SK-N-SH (cell line): Measurements from ENCODE around the gene PCDHGA9. TPM values are rescaled to one million over a fixed set of nuclear protein-coding genes. Genes with fewer than 3 reads are reported as not detected.

Experiments
- CTCF ChIA-PET: fragments of 300-600, 350-600 bp; formaldehyde crosslinking; extraction: SDS; loops from one replicate; lab custom pipeline; 2021; lab: Yijun Ruan, JAX
- POLR2A ChIA-PET: fragments of 350-600 bp; sonication (Branson Sonifier 250); formaldehyde crosslinking; extraction: SDS; loops from one replicate; lab custom pipeline; 2020; ENCODE audit warnings: antibody characterized with exemption, inconsistent platforms; lab: Yijun Ruan, JAX
- DNase-seq: peaks from one replicate; pipeline ENCODE4 v3.0.0; 2012
- H2AFZ ChIP-seq: fragments of 200-600 bp; sonication (generic); 2 replicates; pipeline ENCODE4 v1.8.1; 2016; ENCODE audit warnings: antibody characterized with exemption, mild to moderate bottlenecking, low read depth
- H3F3A ChIP-seq: fragments of 200-600 bp; sonication (generic); replicated peaks from 2 replicates; pipeline ENCODE3; 2016; ENCODE audit warnings: antibody characterized with exemption, mild to moderate bottlenecking; ENCODE audit not compliant: insufficient read depth
- H3K27ac ChIP-seq, 2 experiments: fragments of 200-500 bp in 1 of 2; fragments of 200-600 bp in 1 of 2; sonication (Bioruptor generic) in 1 of 2; sonication (generic), shearing (Covaris generic) in 1 of 2; 2 replicates each; pipeline versions ENCODE4 v1.5.1 to v1.6.1; 2014 to 2016; ENCODE audit warnings: low read depth in 2 of 2, inconsistent platforms in 1 of 2, low read length in 1 of 2, mild to moderate bottlenecking in 1 of 2, mixed read lengths in 1 of 2
- H3K27me3 ChIP-seq: fragments of 200-600 bp; sonication (generic), shearing (Covaris generic); 2 replicates; pipeline ENCODE4 v1.6.1; 2016; ENCODE audit warnings: mixed run types; ENCODE audit not compliant: insufficient read depth
- H3K36me3 ChIP-seq, 2 experiments: fragments of 200-500 bp in 1 of 2; fragments of 200-600 bp in 1 of 2; sonication (Bioruptor generic) in 1 of 2; sonication (generic) in 1 of 2; replicated peaks in 1 of 2; 2 replicates each; pipeline versions ENCODE3 to v1.5.1; 2014 to 2016; ENCODE audit warnings: low read length in 1 of 2, mild to moderate bottlenecking in 1 of 2; ENCODE audit not compliant: insufficient read depth in 2 of 2, control insufficient read depth in 1 of 2
- H3K4me1 ChIP-seq, 2 experiments: fragments of 200-500 bp in 1 of 2; fragments of 200-600 bp in 1 of 2; sonication (Bioruptor generic) in 1 of 2; sonication (generic), shearing (Covaris generic) in 1 of 2; 2 replicates each; pipeline versions ENCODE4 v1.5.1 to v1.6.1; 2014 to 2016; ENCODE audit warnings: low read depth in 1 of 2, low read length in 1 of 2, mixed run types in 1 of 2; ENCODE audit not compliant: insufficient read depth in 2 of 2, control insufficient read depth in 1 of 2
- H3K4me2 ChIP-seq: fragments of 200-600 bp; sonication (generic), shearing (Covaris generic); 2 replicates; pipeline ENCODE4 v1.6.1; 2017; ENCODE audit warnings: mixed run types
- H3K4me3 ChIP-seq, 2 experiments: fragments of 200-500 bp in 1 of 2; fragments of 200-600 bp in 1 of 2; sonication (Bioruptor generic) in 1 of 2; sonication (generic), shearing (Covaris generic) in 1 of 2; 2 replicates each; pipeline versions ENCODE4 v1.5.1 to v1.8.1; 2014 to 2016; ENCODE audit warnings: low read depth in 2 of 2, inconsistent platforms in 1 of 2, low read length in 1 of 2, mild to moderate bottlenecking in 1 of 2, mixed read lengths in 1 of 2, moderate library complexity in 1 of 2
- H3K79me2 ChIP-seq: fragments of 200-600 bp; sonication (generic); 2 replicates; pipeline ENCODE4 v1.8.1; 2017; ENCODE audit warnings: mild to moderate bottlenecking; ENCODE audit not compliant: insufficient read depth
- H3K9ac ChIP-seq: fragments of 200-600 bp; sonication (generic); 2 replicates; pipeline ENCODE4 v1.6.1; 2017; ENCODE audit warnings: mixed run types
- H3K9me2 ChIP-seq: fragments of 200-600 bp; sonication (generic); 2 replicates; pipeline ENCODE4 v1.6.1; 2017; ENCODE audit warnings: mixed run types
- H3K9me3 ChIP-seq: fragments of 200-600 bp; sonication (generic); 2 replicates; pipeline ENCODE4 v1.6.1; 2017; ENCODE audit warnings: mixed run types, mild to moderate bottlenecking, moderate library complexity
- H4K20me1 ChIP-seq: fragments of 200-600 bp; sonication (generic); 2 replicates; pipeline ENCODE4 v1.6.1; 2017; ENCODE audit warnings: mild to moderate bottlenecking, mixed run types; ENCODE audit not compliant: insufficient read depth
- CHD2 ChIP-seq: fragments of 150-350 bp; IDR thresholded peaks from 2 replicates; pipeline ENCODE4 v1.6.1; 2018; ENCODE audit warnings: low read length; ENCODE audit not compliant: partially characterized antibody
- ELF1 ChIP-seq: IDR thresholded peaks from 2 replicates; pipeline ENCODE4 v1.4.0; 2012
- EP300 ChIP-seq, 2 experiments: IDR thresholded peaks; 2 replicates each; pipeline versions ENCODE4 v1.4.0 to v1.6.1; 2012; ENCODE audit warnings: borderline replicate concordance in 1 of 2, low read depth in 1 of 2, low read length in 1 of 2
- EZH2phosphoT487 ChIP-seq: fragments of 200-600 bp; sonication (generic); IDR thresholded peaks from 2 replicates; pipeline ENCODE4 v1.6.1; 2017; ENCODE audit warnings: low read depth, mixed run types, mild to moderate bottlenecking, antibody characterized with exemption, moderate library complexity, borderline replicate concordance
- FOSL2 ChIP-seq: IDR thresholded peaks from 2 replicates; pipeline ENCODE4 v1.4.0; 2012; ENCODE audit warnings: low read depth, mild to moderate bottlenecking, moderate library complexity, borderline replicate concordance
- FOXJ3 ChIP-seq: sonication (generic); formaldehyde crosslinking; IDR thresholded peaks from 2 replicates; pipeline ENCODE4 v1.5.1; 2020; ENCODE audit warnings: mild to moderate bottlenecking, missing genetic modification reagents
- GATA2 ChIP-seq: sonication (generic); formaldehyde crosslinking; IDR thresholded peaks from 2 replicates; pipeline ENCODE4 v1.5.0; 2020; ENCODE audit warnings: mild to moderate bottlenecking, missing genetic modification reagents
- JUND ChIP-seq: IDR thresholded peaks from 2 replicates; pipeline ENCODE4 v1.4.0; 2012
- MXI1 ChIP-seq: IDR thresholded peaks from 2 replicates; pipeline ENCODE4 v1.6.1; 2012; ENCODE audit warnings: mild to moderate bottlenecking, low read depth, low read length, improper control_type of control experiment
- RAD21 ChIP-seq: IDR thresholded peaks from 2 replicates; pipeline ENCODE4 v1.6.1; 2012; ENCODE audit warnings: mild to moderate bottlenecking, low read length
- SMC3 ChIP-seq: IDR thresholded peaks from 2 replicates; pipeline ENCODE4 v1.6.1; 2012; ENCODE audit warnings: low read depth, low read length, improper control_type of control experiment
- TAF1 ChIP-seq: IDR thresholded peaks from 2 replicates; pipeline ENCODE4 v1.6.1; 2012; ENCODE audit warnings: low read depth, mild to moderate bottlenecking, low read length, moderate library complexity, borderline replicate concordance
- WGBS: methylation state at CpG from one replicate; pipeline ENCODE4 v1.1.6; 2017; ENCODE audit warnings: low lambda C conversion rate; 5-methylcytosine and 5-hydroxymethylcytosine counted together
- polyA plus RNA-seq, 3 experiments: library from polyadenylated mRNA; depleted of rRNA; stranded (reverse); fragments of >200 nt; gene quantifications; 2 replicates each; pipeline ENCODE4 v1.2.3, GENCODE V29; 2012
- TF ChIP-seq, protein P1 (sequence below): IDR thresholded peaks from 2 replicates; pipeline ENCODE4 v1.4.0; 2012; ENCODE audit warnings: low read depth, borderline replicate concordance
- TF ChIP-seq, protein P2 (sequence below): IDR thresholded peaks from 2 replicates; pipeline ENCODE4 v1.4.0; 2012; ENCODE audit warnings: low read depth, borderline replicate concordance
- TF ChIP-seq, protein P3 (sequence below): IDR thresholded peaks from 2 replicates; pipeline ENCODE4 v1.4.0; 2012; ENCODE audit warnings: low read depth
- TF ChIP-seq, protein P4 (sequence below): fragments of 200-600 bp; sonication (generic); IDR thresholded peaks from 2 replicates; pipeline ENCODE4 v1.6.1; 2017; ENCODE audit warnings: antibody characterized with exemption, mild to moderate bottlenecking, moderate library complexity
- TF ChIP-seq, protein P5 (sequence below): fragments of 150-350 bp; IDR thresholded peaks from 2 replicates; pipeline ENCODE4 v1.6.1; 2017; ENCODE audit warnings: antibody characterized with exemption, low read length, low read depth, borderline replicate concordance

The PCDHGA9 gene
- polyA plus RNA-seq, 1 of the 3 experiments (the other 2 are of a cell fraction), result 0.16 TPM

DNA sequence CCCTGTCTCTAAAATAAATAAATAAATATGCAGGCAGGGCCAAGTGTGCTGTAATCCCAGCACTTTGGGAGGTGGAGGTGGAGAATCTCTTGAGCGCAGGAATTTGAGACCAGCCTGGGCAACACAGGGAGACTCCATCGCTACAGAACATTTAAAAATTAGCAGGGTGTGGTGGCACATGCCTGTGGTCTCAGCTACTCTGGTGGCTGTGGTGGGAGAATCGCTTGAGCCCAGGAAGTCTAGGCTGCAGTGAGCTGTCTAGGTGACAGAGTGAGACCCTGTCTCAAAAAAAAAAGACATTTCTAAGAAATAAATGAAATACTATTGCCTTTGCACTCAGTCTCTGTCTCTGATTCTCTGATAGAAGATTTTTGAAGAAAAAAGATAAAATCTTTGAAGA, 9.0 kb downstream of the PCDHGA9 start:
- POLR2A ChIA-PET, result no interaction called here

DNA sequence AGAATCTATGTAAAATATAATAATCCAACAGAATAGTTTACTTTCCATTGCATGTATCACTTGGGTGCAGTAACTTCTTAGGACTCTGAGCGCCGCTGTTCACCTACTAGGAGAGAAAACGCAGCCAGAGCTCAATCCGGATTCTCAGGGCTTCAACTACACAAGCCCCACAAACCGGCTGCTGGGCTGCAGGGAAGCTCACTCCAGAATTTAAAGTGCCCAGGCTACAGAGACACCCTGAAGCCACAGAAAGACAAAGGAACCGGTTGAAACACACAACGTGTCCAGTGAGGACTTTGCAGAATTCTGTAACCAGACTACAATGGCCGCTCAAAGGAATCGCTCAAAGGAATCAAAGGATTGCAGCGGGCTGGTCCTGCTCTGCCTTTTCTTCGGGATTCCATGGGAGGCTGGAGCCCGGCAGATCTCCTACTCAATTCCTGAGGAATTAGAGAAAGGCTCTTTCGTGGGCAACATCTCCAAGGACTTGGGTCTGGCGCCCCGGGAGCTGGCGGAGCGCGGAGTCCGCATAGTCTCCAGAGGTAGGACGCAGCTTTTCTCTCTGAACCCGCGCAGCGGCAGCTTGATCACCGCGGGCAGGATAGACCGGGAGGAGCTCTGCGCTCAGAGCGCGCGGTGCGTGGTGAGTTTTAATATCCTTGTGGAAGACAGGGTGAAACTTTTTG, 10.4 kb downstream of the PCDHGA9 start, which contains the start of gene PCDHGA10:
Gene PCDHGA10 (plus strand): TSS at position 134 of the 686 bp plus-strand sequence. CDS start 189 bp downstream, at position 323.
- H3K9me3 ChIP-seq, result no peaks in the 10 kb centered on the region
- H3K9me2 ChIP-seq, result no peaks in the 10 kb centered on the region
- WGBS, result 85% methylated on average over 31 of the region's 31 CpGs
- DNase-seq, result no peak
- ChIA-PET CTCF (interaction anchor here (0.9 to 2.5 kb wide), 5 partner anchors 105 to 328 kb away, joined by 3 to 11 read pairs (median 4); no protein-coding TSS in a partner anchor), POLR2A (no interaction called here)
- H3K4me3 ChIP-seq, result peak within 1 kb of the TSS; percentile 22 to 28; a peak in 3 of 4 replicates
- H3K27ac ChIP-seq, result no peak within 1 kb of the TSS
- peaks cover 4% of the 10 kb centered on the region for H3F3A ChIP-seq
- no peaks in the 10 kb centered on the region for H3K79me2 ChIP-seq
- no peak within 1 kb of the TSS for H3K4me2 ChIP-seq
- H3K9ac ChIP-seq, result no peak within 1 kb of the TSS
- H3K36me3 ChIP-seq, result no peaks in the 10 kb centered on the region
- H4K20me1 ChIP-seq, result no peaks in the 10 kb centered on the region
- TF ChIP-seq ELF1, result no peak
- TF ChIP-seq, protein P1, sequence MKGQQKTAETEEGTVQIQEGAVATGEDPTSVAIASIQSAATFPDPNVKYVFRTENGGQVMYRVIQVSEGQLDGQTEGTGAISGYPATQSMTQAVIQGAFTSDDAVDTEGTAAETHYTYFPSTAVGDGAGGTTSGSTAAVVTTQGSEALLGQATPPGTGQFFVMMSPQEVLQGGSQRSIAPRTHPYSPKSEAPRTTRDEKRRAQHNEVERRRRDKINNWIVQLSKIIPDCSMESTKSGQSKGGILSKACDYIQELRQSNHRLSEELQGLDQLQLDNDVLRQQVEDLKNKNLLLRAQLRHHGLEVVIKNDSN, result no peak
- TF ChIP-seq, protein P2, sequence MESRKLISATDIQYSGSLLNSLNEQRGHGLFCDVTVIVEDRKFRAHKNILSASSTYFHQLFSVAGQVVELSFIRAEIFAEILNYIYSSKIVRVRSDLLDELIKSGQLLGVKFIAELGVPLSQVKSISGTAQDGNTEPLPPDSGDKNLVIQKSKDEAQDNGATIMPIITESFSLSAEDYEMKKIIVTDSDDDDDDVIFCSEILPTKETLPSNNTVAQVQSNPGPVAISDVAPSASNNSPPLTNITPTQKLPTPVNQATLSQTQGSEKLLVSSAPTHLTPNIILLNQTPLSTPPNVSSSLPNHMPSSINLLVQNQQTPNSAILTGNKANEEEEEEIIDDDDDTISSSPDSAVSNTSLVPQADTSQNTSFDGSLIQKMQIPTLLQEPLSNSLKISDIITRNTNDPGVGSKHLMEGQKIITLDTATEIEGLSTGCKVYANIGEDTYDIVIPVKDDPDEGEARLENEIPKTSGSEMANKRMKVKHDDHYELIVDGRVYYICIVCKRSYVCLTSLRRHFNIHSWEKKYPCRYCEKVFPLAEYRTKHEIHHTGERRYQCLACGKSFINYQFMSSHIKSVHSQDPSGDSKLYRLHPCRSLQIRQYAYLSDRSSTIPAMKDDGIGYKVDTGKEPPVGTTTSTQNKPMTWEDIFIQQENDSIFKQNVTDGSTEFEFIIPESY, result no peak
- no peak for TF ChIP-seq EZH2phosphoT487
- no peak for TF ChIP-seq CHD2
- TF ChIP-seq SMC3, result peak; percentile 26; the same call in 1 of the 2 replicates
- no peak for TF ChIP-seq GATA2 (CRISPR knock-in tag)
- peak; percentile 47 for TF ChIP-seq RAD21
- TF ChIP-seq, protein P3, sequence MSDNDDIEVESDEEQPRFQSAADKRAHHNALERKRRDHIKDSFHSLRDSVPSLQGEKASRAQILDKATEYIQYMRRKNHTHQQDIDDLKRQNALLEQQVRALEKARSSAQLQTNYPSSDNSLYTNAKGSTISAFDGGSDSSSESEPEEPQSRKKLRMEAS, result no peak
- no peak for TF ChIP-seq EP300 (IDR thresholded peaks at IDR 0.05; ENCODE audit: borderline replicate concordance in 1 of 2, low read depth in 1 of 2, low read length in 1 of 2)
- TF ChIP-seq, protein P4, sequence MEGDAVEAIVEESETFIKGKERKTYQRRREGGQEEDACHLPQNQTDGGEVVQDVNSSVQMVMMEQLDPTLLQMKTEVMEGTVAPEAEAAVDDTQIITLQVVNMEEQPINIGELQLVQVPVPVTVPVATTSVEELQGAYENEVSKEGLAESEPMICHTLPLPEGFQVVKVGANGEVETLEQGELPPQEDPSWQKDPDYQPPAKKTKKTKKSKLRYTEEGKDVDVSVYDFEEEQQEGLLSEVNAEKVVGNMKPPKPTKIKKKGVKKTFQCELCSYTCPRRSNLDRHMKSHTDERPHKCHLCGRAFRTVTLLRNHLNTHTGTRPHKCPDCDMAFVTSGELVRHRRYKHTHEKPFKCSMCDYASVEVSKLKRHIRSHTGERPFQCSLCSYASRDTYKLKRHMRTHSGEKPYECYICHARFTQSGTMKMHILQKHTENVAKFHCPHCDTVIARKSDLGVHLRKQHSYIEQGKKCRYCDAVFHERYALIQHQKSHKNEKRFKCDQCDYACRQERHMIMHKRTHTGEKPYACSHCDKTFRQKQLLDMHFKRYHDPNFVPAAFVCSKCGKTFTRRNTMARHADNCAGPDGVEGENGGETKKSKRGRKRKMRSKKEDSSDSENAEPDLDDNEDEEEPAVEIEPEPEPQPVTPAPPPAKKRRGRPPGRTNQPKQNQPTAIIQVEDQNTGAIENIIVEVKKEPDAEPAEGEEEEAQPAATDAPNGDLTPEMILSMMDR, result peak; percentile 54
- H2AFZ ChIP-seq, result no peak within 1 kb of the TSS
- no peaks in the 10 kb centered on the region for H3K27me3 ChIP-seq
- no peaks in the 10 kb centered on the region for H3K4me1 ChIP-seq

More for the DNA sequence above, 9.0 kb downstream of the PCDHGA9 start:
- peaks cover 0 to 9% of the 10 kb centered on the region in 2 experiments for H3K36me3 ChIP-seq
- no peaks in the 10 kb centered on the region for H3K4me1 ChIP-seq
- DNase-seq, result no peak
- no peak overlapping the region for H3K9ac ChIP-seq
- TF ChIP-seq CHD2, result no peak
- TF ChIP-seq, protein P5, sequence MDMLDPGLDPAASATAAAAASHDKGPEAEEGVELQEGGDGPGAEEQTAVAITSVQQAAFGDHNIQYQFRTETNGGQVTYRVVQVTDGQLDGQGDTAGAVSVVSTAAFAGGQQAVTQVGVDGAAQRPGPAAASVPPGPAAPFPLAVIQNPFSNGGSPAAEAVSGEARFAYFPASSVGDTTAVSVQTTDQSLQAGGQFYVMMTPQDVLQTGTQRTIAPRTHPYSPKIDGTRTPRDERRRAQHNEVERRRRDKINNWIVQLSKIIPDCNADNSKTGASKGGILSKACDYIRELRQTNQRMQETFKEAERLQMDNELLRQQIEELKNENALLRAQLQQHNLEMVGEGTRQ, result no peak
- TF ChIP-seq EP300 (IDR thresholded peaks at IDR 0.05; ENCODE audit: borderline replicate concordance in 1 of 2, low read depth in 1 of 2, low read length in 1 of 2), result no peak
- no peak for TF ChIP-seq MXI1
- TF ChIP-seq FOSL2, result no peak
- TF ChIP-seq JUND, result no peak
- TF ChIP-seq TAF1, result no peak
- TF ChIP-seq FOXJ3 (CRISPR knock-in tag), result no peak
- TF ChIP-seq, protein P4, result no peak
- H3K4me3 ChIP-seq, result no peak overlapping the region
- no peak overlapping the region for H3K4me2 ChIP-seq
- H2AFZ ChIP-seq, result no peak overlapping the region
- WGBS, result 62% methylated on average over 3 of the region's 3 CpGs
- CTCF ChIA-PET, result no interaction called here
- no peak overlapping the region for H3K27ac ChIP-seq
- H3K9me3 ChIP-seq, result no peaks in the 10 kb centered on the region; the same call in 1 of the 2 replicates
- H4K20me1 ChIP-seq, result no peaks in the 10 kb centered on the region
- no peaks in the 10 kb centered on the region for H3K27me3 ChIP-seq
- no peaks in the 10 kb centered on the region for H3K79me2 ChIP-seq
- H3K9me2 ChIP-seq, result no peaks in the 10 kb centered on the region
- no peaks in the 10 kb centered on the region for H3F3A ChIP-seq
